CD4-positive, alpha-beta memory T cell (primary cell): ENCODE measurements around the gene CMYA5. TPM values are rescaled to one million over a fixed set of nuclear protein-coding genes. Genes with fewer than 3 reads are reported as not detected.

ENCODE experiments used
- CTCF ChIA-PET: fragments of 350-600 bp; sonication (Branson Sonifier 250); formaldehyde crosslinking; loops from one replicate; lab custom pipeline; 2021; ENCODE audit warnings: inconsistent platforms; ENCODE audit not compliant: partially characterized antibody; lab: Charles Lee
- POLR2A ChIA-PET: fragments of 350-600 bp; sonication (Branson Sonifier 250); formaldehyde crosslinking; loops from one replicate; lab custom pipeline; 2021; ENCODE audit not compliant: partially characterized antibody; lab: Charles Lee
- DNase-seq, 5 donors: peaks; one replicate each; pipeline versions ENCODE4 v3.0.0 to v3.0.0-alpha.2; 2020 to 2022; ENCODE audit warnings: mixed read lengths in 1 of 5
- H3K27ac ChIP-seq: one replicate; pipeline ENCODE4 v1.7.0; 2013; ENCODE audit warnings: low read depth, low read length
- H3K27me3 ChIP-seq: 2 replicates; pipeline ENCODE4 v1.7.0; 2013; ENCODE audit warnings: mild to moderate bottlenecking, low read length, moderate library complexity; ENCODE audit not compliant: insufficient read depth
- H3K36me3 ChIP-seq: 2 replicates; pipeline ENCODE4 v1.7.0; 2013; ENCODE audit warnings: mild to moderate bottlenecking, low read length, moderate library complexity; ENCODE audit not compliant: insufficient read depth
- H3K4me1 ChIP-seq: 2 replicates; pipeline ENCODE4 v1.7.0; 2013; ENCODE audit warnings: mild to moderate bottlenecking, low read length, moderate library complexity; ENCODE audit not compliant: insufficient read depth
- H3K4me3 ChIP-seq, 2 donors: one replicate each; pipeline ENCODE4 v1.7.0; 2013; ENCODE audit warnings: low read length in 2 of 2, mild to moderate bottlenecking in 1 of 2
- H3K9me3 ChIP-seq, 2 donors: one replicate each; pipeline ENCODE4 v1.7.0; 2013; ENCODE audit warnings: low read length in 2 of 2, control low read depth in 1 of 2; ENCODE audit not compliant: control insufficient read depth in 1 of 2
- H3K27ac Mint-ChIP-seq, 7 donors: one replicate each; pipeline ENCODE4 v1.8.0; 2020 to 2021; ENCODE audit warnings: mixed read lengths in 7 of 7, mild to moderate bottlenecking in 6 of 7, inconsistent platforms in 3 of 7, moderate library complexity in 3 of 7
- H3K27me3 Mint-ChIP-seq, 2 donors: one replicate each; pipeline ENCODE4 v1.8.0; 2020 to 2021; ENCODE audit warnings: mixed read lengths in 2 of 2
- H3K36me3 Mint-ChIP-seq, 2 donors: one replicate each; pipeline ENCODE4 v1.8.0; 2020 to 2021; ENCODE audit warnings: mixed read lengths in 2 of 2, inconsistent platforms in 1 of 2, mild to moderate bottlenecking in 1 of 2
- H3K4me1 Mint-ChIP-seq, 4 donors: one replicate each; pipeline ENCODE4 v1.8.0; 2020 to 2021; ENCODE audit warnings: mixed read lengths in 4 of 4, mild to moderate bottlenecking in 1 of 4
- H3K4me3 Mint-ChIP-seq, 8 donors: one replicate each; pipeline ENCODE4 v1.8.0; 2020 to 2021; ENCODE audit warnings: mixed read lengths in 8 of 8, mild to moderate bottlenecking in 7 of 8, moderate library complexity in 6 of 8, inconsistent platforms in 3 of 8
- H3K9me3 Mint-ChIP-seq, 8 donors: one replicate each; pipeline ENCODE4 v1.8.0; 2020 to 2021; ENCODE audit warnings: mixed read lengths in 8 of 8, mild to moderate bottlenecking in 5 of 8, inconsistent platforms in 3 of 8, moderate library complexity in 1 of 8
- intact Hi-C: fragments of 100-400 bp; cut with micrococcal nuclease; formaldehyde crosslinking; loops from one replicate; pipeline ENCODE4 v1.15.1; 2023
- polyA plus RNA-seq, 2 donors: library from polyadenylated mRNA; unstranded; fragments of 300-500 nt; fragmentation: Illumina TruSeq; gene quantifications; one replicate each; pipeline ENCODE4 v1.2.3, GENCODE V29; 2021
- total RNA-seq, 2 experiments: library from RNA; stranded (reverse); gene quantifications; one replicate each; pipeline ENCODE4 v1.2.3, GENCODE V29; 2021

Gene CMYA5
- total and polyA plus RNA-seq, 4 experiments from 2014 or later: 0.07 to 0.20 (median 0.18) TPM

GRCh38 chr5:79746642-79747569 is 57.3 kb downstream of the CMYA5 start:
- Mint-ChIP-seq H3K4me1 (no peaks in the 10 kb centered on the region), H3K27ac (no peak overlapping the region), H3K4me3 (no peak overlapping the region), H3K9me3 (peaks cover 0 to 2% (median 0%) of the 10 kb centered on the region in 8 donors), H3K36me3 (no peaks in the 10 kb centered on the region), H3K27me3 (peaks cover 14 to 16% of the 10 kb centered on the region in 2 donors)
- ChIA-PET POLR2A (no interaction called here), CTCF (no interaction called here)
- no peaks in the 10 kb centered on the region for H3K36me3 ChIP-seq
- no peak for DNase-seq
- H3K27ac ChIP-seq: no peak overlapping the region
- H3K4me1 ChIP-seq: no peaks in the 10 kb centered on the region
- H3K4me3 ChIP-seq: no peak overlapping the region
- no peaks in the 10 kb centered on the region for H3K9me3 ChIP-seq
- intact Hi-C loops: no loop called here
- no peaks in the 10 kb centered on the region for H3K27me3 ChIP-seq

GRCh38 chr5:79750611-79751510 is 61.2 kb downstream of the CMYA5 start:
- Mint-ChIP-seq H3K9me3 (no peaks in the 10 kb centered on the region), H3K27me3 (peaks cover 9 to 14% of the 10 kb centered on the region in 2 donors), H3K27ac (no peak overlapping the region), H3K36me3 (no peaks in the 10 kb centered on the region), H3K4me1 (peaks cover 0 to 1% (median 0%) of the 10 kb centered on the region in 4 donors), H3K4me3 (no peak overlapping the region)
- Histone ChIP-seq H3K4me1 (no peaks in the 10 kb centered on the region), H3K27me3 (no peaks in the 10 kb centered on the region), H3K9me3 (no peaks in the 10 kb centered on the region), H3K4me3 (no peak overlapping the region), H3K36me3 (no peaks in the 10 kb centered on the region), H3K27ac (no peak overlapping the region)
- CTCF ChIA-PET: no interaction called here
- DNase-seq: no peak
- intact Hi-C loops: no loop called here
- POLR2A ChIA-PET: no interaction called here

DNA sequence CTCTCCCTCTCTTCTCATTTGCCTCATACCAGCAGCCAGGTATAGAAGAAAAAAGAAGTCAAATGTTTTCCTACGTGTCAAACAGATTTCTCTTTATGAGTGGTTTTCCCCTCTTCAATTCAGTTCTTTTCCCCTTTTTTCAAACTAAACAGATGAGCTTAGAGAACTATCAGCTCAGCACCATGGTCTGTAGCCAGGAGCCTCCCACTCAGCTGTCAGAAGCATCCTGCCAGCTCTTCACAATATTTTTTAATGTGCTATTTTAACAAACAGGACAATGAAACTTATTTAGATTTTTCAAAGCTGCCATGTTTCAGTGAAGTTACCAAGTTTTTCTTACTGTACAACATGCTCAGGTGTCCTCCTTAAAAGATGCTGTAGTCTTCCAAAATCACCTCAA is 63.5 kb downstream of the CMYA5 start:
- Mint-ChIP-seq H3K4me1 (peaks cover 0 to 7% (median under 1%) of the 10 kb centered on the region in 4 donors), H3K27ac (no peak overlapping the region)

DNA sequence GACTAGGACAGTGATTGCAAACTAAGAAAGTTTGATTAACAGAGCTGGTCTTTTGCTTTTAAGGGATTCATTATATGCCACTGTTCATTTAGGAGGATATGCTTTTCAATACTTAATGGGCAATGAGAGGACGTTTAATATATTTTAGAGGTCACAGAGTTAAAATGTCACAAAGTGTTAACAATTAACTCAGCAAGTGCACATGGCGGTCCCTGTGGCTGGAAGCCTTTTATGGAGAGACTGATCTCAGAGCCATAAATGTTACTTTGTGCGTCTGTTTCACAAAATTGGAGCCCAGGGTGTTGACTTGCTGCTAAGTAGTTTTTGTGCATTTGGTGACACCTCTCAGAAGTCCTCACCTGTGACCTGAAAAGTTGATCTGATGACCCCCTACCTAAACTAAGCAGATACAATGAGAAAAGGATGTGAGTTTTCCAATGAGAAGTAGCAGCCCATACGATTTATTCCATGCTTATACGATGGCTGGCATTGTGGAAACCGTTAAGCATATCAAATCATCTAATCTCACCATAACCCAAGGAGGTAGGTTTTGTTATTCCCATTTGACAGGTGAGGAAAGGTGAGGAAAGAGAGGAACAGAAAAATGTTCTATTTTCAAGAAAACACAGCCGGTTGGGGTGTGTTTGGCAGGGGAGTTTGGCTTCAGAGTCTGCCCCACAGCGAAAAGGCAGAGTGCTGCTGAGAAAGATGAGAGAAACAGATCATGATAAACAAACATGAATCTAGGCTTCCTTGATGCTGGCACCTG is 64.4 kb downstream of the CMYA5 start:
- DNase-seq: no peak
- Mint-ChIP-seq H3K27ac (no peak overlapping the region), H3K36me3 (no peaks in the 10 kb centered on the region), H3K9me3 (no peaks in the 10 kb centered on the region), H3K4me3 (no peak overlapping the region), H3K4me1 (peaks cover 0 to 7% (median under 1%) of the 10 kb centered on the region in 4 donors), H3K27me3 (peaks cover 9 to 12% of the 10 kb centered on the region in 2 donors)
- Histone ChIP-seq H3K4me1 (no peaks in the 10 kb centered on the region), H3K27me3 (no peaks in the 10 kb centered on the region), H3K4me3 (no peak overlapping the region), H3K27ac (no peak overlapping the region), H3K36me3 (no peaks in the 10 kb centered on the region), H3K9me3 (no peaks in the 10 kb centered on the region)
- CTCF ChIA-PET: no interaction called here
- intact Hi-C loops: no loop called here
- POLR2A ChIA-PET: no interaction called here

More for the DNA sequence above, 63.5 kb downstream of the CMYA5 start:
- Histone ChIP-seq H3K27me3 (no peaks in the 10 kb centered on the region), H3K36me3 (no peaks in the 10 kb centered on the region), H3K4me3 (no peak overlapping the region), H3K9me3 (no peaks in the 10 kb centered on the region), H3K4me1 (no peaks in the 10 kb centered on the region), H3K27ac (no peak overlapping the region)
- ChIA-PET CTCF (interaction anchor here (1.3 kb wide), 1 partner anchor 20 kb away, joined by 3 read pairs; no protein-coding TSS in a partner anchor), POLR2A (no interaction called here)
- peaks cover 9 to 14% of the 10 kb centered on the region in 2 donors for H3K27me3 Mint-ChIP-seq
- DNase-seq: no peak
- intact Hi-C loops: no loop called here
- H3K9me3 Mint-ChIP-seq: no peaks in the 10 kb centered on the region
- H3K36me3 Mint-ChIP-seq: no peaks in the 10 kb centered on the region
- H3K4me3 Mint-ChIP-seq: no peak overlapping the region

DNA sequence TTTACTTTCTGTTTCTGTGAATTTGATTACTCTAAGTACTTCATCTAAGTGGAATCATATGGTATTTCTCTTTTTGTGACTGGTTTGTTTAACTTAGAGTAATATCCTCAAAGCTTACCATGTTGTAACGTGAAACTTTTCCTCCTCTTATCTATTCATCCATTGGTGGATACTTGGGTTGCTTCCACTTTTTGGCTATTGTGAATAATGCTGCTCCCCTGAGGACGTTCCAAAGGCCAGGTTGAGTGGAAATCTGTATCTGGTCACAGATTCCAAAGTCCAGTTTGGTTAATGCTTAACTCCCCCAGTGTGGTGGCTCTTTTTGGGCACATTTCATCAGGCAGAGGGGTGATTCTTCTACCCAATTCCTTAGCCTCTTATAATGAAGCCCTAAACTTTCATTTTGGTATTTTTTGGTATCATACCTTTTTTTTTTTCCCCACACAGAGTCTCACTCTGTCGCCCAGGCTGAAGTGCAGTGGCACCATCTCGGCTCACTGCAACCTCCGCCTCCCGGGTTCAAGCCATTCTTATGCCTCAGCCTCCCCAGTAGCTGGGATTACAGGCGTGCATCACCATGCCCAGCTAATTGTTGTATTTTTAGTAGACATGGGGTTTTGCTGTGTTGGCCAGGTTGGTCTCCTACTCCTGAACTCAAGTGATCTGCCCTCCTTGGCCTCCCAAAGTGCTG is 65.4 kb downstream of the CMYA5 start:
- DNase-seq: no peak
- Mint-ChIP-seq H3K4me3 (no peak overlapping the region), H3K27me3 (peaks cover 9 to 12% of the 10 kb centered on the region in 2 donors), H3K36me3 (no peaks in the 10 kb centered on the region), H3K27ac (no peak overlapping the region), H3K4me1 (peaks cover 0 to 7% (median under 1%) of the 10 kb centered on the region in 4 donors), H3K9me3 (no peaks in the 10 kb centered on the region)
- POLR2A ChIA-PET: no interaction called here
- H3K36me3 ChIP-seq: no peaks in the 10 kb centered on the region
- H3K4me1 ChIP-seq: no peaks in the 10 kb centered on the region
- H3K9me3 ChIP-seq: no peaks in the 10 kb centered on the region
- H3K27me3 ChIP-seq: no peaks in the 10 kb centered on the region
- intact Hi-C loops: no loop called here
- H3K4me3 ChIP-seq: no peak overlapping the region
- H3K27ac ChIP-seq: no peak overlapping the region
- CTCF ChIA-PET: interaction anchor here (0.7 kb wide), 1 partner anchor 791 kb away, joined by 3 read pairs; no protein-coding TSS in a partner anchor

- ChIA-PET POLR2A (no interaction called here), CTCF (no interaction called here)
- H3K36me3 Mint-ChIP-seq: no peaks in the 10 kb centered on the region
- Histone ChIP-seq H3K36me3 (no peaks in the 10 kb centered on the region), H3K27ac (no peak overlapping the region), H3K9me3 (no peaks in the 10 kb centered on the region), H3K4me1 (no peaks in the 10 kb centered on the region), H3K4me3 (no peak overlapping the region), H3K27me3 (no peaks in the 10 kb centered on the region)
- peaks cover 4 to 7% of the 10 kb centered on the region in 2 donors for H3K27me3 Mint-ChIP-seq
- intact Hi-C loops: no loop called here
- no peaks in the 10 kb centered on the region for H3K9me3 Mint-ChIP-seq
- H3K27ac Mint-ChIP-seq: no peak overlapping the region
- H3K4me3 Mint-ChIP-seq: no peak overlapping the region
- peaks cover 0 to 7% (median under 1%) of the 10 kb centered on the region in 4 donors for H3K4me1 Mint-ChIP-seq
- no peak for DNase-seq
Observed at GRCh38 chr5:79756076-79756475, 66.4 kb downstream of the CMYA5 start.
